ENCODE measurements around the gene KDELR1. TPM values are rescaled to one million over a fixed set of nuclear protein-coding genes. Genes with fewer than 3 reads are reported as not detected.

Gene KDELR1
- total RNA-seq, 1 donor from 2014 or later = 183 TPM

GRCh38 chr19:48385461-48386087, 5.8 kb downstream of the KDELR1 start:
- no peak for TF ChIP-seq CTCF (IDR thresholded peaks at IDR 0.05)
- Histone ChIP-seq H3K27ac (no peak overlapping the region), H3K9me3 (no peaks in the 10 kb centered on the region), H3K36me3 (peaks cover 66 to 82% of the 10 kb centered on the region in 2 donors), H3K27me3 (no peaks in the 10 kb centered on the region), H3K4me1 (peaks cover 0 to 6% of the 10 kb centered on the region in 2 donors), H3K4me3 (no peak overlapping the region)
- DNase-seq (ENCODE audit: low spot score in 2 of 2) = no peak
- intact Hi-C loops (cut with DNase I) = no loop called here

GRCh38 chr19:48382286-48382685, 9.1 kb downstream of the KDELR1 start:
- Histone ChIP-seq H3K27ac (no peak overlapping the region), H3K4me3 (no peak overlapping the region), H3K27me3 (no peaks in the 10 kb centered on the region), H3K36me3 (peaks cover 51 to 61% of the 10 kb centered on the region in 2 donors), H3K9me3 (no peaks in the 10 kb centered on the region), H3K4me1 (no peaks in the 10 kb centered on the region)
- intact Hi-C loops (cut with DNase I) = no loop called here
- TF ChIP-seq CTCF (IDR thresholded peaks at IDR 0.05) = no peak
- DNase-seq (ENCODE audit: low spot score in 2 of 2) = no peak

GRCh38 chr19:48381178-48381950, 10.0 kb downstream of the KDELR1 start:
- intact Hi-C loops (cut with DNase I) = no loop called here
- H3K27ac ChIP-seq = no peak overlapping the region
- H3K4me1 ChIP-seq = no peaks in the 10 kb centered on the region
- H3K4me3 ChIP-seq = no peak overlapping the region
- H3K36me3 ChIP-seq = peaks cover 42 to 52% of the 10 kb centered on the region in 2 donors
- no peaks in the 10 kb centered on the region for H3K9me3 ChIP-seq
- DNase-seq (ENCODE audit: low spot score in 2 of 2) = no peak
- TF ChIP-seq CTCF (IDR thresholded peaks at IDR 0.05) = no peak
- H3K27me3 ChIP-seq = no peaks in the 10 kb centered on the region

- TF ChIP-seq CTCF (IDR thresholded peaks at IDR 0.05) = no peak
- no peak overlapping the region for H3K4me3 ChIP-seq
- peaks cover 20 to 29% of the 10 kb centered on the region in 2 donors for H3K36me3 ChIP-seq
- DNase-seq (ENCODE audit: low spot score in 2 of 2) = no peak
- no peaks in the 10 kb centered on the region for H3K9me3 ChIP-seq
- H3K4me1 ChIP-seq = no peaks in the 10 kb centered on the region
- intact Hi-C loops (cut with DNase I) = no loop called here
- H3K27ac ChIP-seq = no peak overlapping the region
- H3K27me3 ChIP-seq = no peaks in the 10 kb centered on the region
Observed at GRCh38 chr19:48379058-48379457, 12.3 kb downstream of the KDELR1 start.

GRCh38 chr19:48378194-48378570, 13.2 kb downstream of the KDELR1 start:
- no peaks in the 10 kb centered on the region for H3K9me3 ChIP-seq
- H3K27ac ChIP-seq = no peak overlapping the region
- TF ChIP-seq CTCF (IDR thresholded peaks at IDR 0.05) = no peak
- H3K27me3 ChIP-seq = no peaks in the 10 kb centered on the region
- no peak overlapping the region for H3K4me3 ChIP-seq
- H3K36me3 ChIP-seq = peaks cover 11 to 20% of the 10 kb centered on the region in 2 donors
- intact Hi-C loops (cut with DNase I) = no loop called here
- no peaks in the 10 kb centered on the region for H3K4me1 ChIP-seq
- no peak for DNase-seq (ENCODE audit: low spot score in 2 of 2)
